Epithelial cell of prostate (primary cell): ENCODE results near the gene ESYT2.
A peak's percentile ranks its signal among the peaks of the same experiment; 100 is the strongest.

Experiments used
- DNase-seq: peaks from one replicate; pipeline ENCODE4 v3.0.0-alpha.2; 2011; ENCODE audit warnings: low read depth, low spot score
- H3K27ac ChIP-seq: fragments of 450-650 bp; 2 replicates; pipeline ENCODE4 v1.5.1; 2017; ENCODE audit warnings: mild to moderate bottlenecking

The ESYT2 gene

DNA sequence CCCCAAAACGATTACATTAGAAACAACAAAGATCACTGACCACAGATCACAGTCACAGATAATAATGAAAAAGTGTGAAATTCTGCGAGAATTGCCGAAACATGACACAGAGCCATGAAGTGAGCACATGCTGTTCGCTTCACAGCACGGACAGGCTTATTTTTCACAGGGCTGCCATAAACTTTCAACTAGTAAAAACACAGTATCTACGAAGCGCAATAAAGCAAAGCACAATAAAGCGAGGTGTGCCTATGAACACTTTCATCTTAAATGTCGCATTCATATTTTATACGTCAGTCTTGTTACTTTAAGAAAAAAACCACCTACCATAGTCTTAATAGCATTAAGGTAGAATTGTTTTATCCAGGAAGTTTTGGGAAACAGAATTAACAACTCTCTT is 51.5 kb downstream of the ESYT2 start:
- H3K27ac ChIP-seq: no peak overlapping the region
- DNase-seq: no peak

DNA sequence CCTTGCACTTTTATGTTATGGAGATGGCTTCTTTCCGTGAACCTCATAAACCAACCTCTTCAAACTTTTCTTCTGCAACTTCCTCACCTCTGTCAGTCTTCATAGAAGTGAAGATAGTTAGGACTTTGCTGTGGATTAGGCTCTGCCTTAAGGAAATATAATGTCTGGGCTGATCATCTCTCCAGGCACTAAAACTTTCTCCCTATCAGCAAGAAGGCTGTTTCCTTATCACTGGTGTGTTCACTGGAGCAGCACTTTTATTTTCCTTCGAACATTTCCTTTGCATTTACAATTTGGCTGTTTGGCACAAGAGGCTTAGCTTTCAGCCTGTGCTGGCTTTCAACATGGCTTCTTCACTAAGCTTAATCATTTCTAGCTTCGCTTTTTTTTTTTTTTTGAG is 52.8 kb downstream of the ESYT2 start:
- DNase-seq: no peak
- H3K27ac ChIP-seq: no peak overlapping the region

DNA sequence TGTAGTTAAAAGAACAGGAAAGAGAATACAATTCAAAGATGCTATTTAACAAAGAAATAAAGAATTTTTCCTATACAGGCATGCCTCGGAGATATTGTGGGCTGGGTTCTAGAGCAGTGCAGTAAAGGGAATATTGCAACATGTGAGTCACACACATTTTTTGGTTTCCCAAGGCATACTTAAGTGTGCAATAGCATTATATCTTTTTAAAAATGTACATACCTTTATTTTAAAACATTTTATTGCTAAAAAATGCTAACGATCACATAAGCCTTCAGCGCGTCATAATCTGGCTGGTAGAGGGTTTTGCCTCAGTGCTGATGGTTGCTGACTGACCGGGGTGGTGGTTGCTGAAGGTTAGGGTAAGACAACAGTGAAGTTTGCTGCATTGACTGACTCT is 54.4 kb downstream of the ESYT2 start:
- DNase-seq: no peak
- H3K27ac ChIP-seq: no peak overlapping the region

DNA sequence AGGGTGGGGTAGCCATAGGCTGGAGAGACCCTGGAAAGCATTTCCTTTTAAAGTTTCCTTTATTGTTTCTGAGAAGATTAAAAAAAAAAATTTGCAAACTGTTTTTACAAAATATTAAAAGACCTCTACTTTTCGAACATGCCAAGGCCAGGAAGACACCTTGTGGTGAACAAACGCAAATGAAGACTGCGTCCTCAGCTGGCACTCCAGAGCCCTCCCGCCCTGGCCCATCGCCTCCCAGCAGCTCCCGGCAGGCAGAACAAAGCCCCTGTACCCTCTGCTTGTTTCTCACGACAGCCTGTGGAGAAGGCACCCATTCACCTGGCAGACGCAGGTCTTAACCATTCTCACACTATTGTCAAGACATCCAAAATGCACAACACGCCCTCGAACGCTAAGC is 56.4 kb downstream of the ESYT2 start:
- DNase-seq: no peak
- H3K27ac ChIP-seq: no peak overlapping the region

DNA sequence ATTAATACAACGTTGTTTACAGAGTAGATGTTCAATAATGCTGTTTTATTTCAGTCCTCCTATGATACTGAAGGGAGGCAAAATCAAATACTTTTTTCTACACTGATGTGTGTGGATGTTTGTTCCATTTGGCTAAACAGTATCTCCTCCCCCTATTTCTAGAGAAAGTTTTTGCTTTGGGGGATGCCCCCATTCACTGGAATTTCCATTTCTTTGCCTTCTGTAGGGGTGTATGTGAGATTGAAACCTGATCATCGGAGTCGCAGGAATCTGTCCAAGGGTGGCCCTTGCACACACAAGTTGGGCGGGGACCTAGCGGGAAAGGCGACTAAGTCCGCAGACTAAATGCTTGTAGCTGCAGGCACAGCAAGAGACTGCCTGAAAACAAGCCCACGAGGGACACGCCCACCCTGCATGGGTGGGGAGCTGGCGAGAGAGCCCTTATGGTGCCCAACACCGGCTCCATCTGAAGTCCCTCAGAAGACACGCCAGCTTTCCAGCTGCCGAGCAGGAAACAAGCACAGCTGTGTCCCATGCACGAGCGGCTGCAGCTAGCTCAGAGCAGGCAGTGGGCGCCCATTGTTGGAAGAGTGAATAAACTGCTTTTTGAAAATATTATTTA is 58.0 kb downstream of the ESYT2 start:
- no peak for DNase-seq

DNA sequence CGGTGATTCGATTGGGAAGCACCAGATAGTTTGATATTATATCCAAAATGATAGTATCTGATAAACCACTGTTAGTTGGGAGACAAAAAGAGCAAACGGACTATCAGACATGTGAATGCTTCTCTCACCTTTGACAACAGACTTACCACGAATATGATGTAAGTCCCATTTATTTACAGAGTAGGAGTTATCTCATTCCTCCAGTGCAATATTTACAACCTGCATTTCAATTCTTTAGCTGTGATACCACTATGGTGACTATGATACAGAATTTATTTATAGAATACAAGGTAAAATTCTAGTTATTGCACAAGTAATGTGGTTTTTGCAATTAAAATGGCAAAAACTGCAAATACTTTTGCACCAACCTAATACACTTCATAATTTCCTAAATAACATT is 61.6 kb downstream of the ESYT2 start:
- no peak for DNase-seq
- no peak overlapping the region for H3K27ac ChIP-seq

More for the DNA sequence above, 58.0 kb downstream of the ESYT2 start:
- no peak overlapping the region for H3K27ac ChIP-seq

DNA sequence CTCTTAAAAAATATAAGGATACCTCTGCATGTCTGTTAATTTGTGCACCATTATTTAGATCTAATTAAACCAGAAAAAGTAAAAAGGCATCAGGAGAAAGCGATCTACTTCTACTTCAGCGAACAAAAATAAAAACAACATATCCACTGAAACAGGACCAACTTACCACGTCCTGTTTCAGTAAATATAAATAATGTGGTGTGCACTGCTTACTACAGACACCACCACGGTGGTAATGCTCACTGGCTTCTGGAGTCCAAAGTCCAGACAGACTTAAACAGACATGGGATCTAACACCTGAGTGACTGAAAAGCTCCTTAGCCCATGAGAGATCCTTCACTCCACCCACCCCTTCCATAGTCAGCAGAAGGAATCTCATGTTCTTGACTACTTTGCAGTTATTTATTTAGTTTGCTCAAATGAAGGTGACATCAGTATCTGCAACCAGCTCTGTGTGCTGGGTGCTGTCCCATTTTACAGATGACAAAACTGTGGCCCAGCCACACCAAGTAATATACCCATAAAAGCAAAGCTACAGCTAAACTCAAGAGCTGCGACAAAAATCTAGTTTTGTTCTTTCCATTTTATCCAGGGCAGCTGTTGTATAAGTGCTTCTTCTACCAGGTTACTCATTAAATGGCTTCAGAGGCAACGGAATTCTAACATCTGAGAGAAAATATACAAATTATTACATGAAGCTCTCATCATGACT is 62.6 kb downstream of the ESYT2 start:
- no peak overlapping the region for H3K27ac ChIP-seq
- no peak for DNase-seq

DNA sequence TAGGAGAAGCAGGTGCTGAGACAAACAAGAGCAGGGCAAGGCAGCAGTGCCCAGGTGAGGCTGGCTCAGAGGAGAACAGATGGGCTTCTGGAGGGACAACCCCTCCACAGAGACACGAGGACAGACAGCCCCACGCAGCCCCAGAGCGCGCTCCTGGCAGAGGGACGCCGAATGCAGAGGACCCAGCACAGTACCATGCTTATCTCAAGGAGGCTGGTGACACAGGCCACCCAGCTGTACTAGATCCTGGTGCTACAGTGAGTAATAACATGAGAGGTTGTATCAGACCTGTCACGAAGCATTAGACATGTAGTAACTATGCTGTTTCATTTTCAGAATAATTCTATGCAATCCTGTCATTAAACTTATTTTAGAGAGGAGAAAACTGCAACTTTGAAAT is 64.3 kb downstream of the ESYT2 start:
- DNase-seq: no peak
- H3K27ac ChIP-seq: no peak overlapping the region

DNA sequence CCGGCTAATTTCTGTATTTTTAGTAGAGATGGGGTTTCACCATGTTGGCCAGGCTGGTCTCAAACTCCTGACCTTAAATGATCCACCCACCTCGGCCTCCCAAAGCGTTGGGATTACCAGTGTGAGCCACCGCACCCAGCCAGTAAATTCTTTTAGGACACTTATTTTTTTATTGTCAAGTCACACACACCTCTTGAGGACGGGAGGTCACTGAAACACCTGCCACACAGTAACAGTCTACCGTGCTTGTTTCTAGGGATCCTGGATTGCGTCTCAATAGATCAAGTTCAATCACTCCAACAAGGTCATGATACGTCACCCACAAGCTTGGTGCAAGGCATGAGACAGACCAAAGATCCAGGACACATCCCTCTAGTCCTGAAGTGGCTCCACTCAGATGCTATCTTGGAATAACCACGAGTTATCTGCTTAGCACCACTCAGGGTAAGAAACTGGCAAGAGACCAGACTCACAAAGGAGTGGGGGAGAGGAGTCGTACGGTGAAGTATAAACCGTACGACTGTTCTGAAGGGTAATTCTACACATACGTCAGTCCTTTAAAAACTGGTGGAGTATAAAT is 65.8 kb downstream of the ESYT2 start:
- H3K27ac ChIP-seq: no peak overlapping the region
- DNase-seq: no peak

DNA sequence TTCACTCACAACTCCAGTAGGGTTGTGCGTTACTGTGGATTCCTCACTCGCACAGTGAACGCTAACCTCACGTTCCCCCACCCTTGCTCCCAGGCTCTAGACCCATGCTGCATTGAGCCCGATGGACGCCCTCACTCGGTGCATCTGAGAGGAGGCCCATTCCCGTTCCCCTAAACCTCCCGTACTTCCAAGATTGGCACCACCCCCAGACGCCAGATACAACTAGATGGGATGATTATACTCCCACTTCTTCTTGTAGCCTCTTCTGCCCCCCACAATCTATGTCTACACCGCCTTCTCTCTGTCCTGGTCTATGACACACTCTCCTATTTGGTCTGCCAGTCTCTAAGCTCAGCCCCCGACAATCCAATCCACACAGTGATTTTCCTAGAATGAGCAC is 67.4 kb downstream of the ESYT2 start:
- no peak for DNase-seq
- no peak overlapping the region for H3K27ac ChIP-seq

DNA sequence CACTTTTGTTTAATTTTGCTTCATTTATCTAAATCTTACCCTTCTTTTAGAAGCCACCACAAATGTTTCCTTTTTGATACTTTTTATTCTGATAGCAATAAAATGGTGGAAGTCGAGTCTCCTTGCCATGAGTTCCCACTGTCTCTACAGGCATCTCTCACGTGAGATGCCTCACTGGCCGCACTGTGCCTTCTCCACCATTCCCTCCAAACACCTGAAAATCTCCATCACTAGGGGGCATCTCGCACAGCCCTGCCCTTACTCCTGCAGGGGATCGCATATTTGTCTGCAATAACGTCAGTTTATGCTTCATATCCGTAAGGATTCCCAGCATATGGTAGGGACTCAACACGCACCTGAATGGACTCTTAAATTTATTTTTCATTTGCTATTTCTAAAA is 68.4 kb downstream of the ESYT2 start:
- no peak for DNase-seq
- H3K27ac ChIP-seq: no peak overlapping the region

DNA sequence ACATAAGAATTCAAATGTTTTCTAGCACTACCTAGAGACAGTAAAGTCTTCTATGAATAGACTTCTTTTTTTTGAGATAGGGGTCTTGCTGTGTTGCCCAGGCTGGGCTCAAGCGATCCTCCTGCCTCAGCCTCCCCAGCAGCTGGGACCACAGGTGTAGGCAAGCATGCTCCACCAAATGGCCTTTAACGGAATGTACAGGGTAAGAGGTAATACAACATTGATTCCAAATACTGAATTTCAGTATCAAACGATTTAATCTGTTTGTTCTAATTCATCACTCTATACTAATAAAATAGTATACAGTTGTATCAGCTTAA is 68.9 kb downstream of the ESYT2 start:
- H3K27ac ChIP-seq: no peak overlapping the region
- DNase-seq: no peak

DNA sequence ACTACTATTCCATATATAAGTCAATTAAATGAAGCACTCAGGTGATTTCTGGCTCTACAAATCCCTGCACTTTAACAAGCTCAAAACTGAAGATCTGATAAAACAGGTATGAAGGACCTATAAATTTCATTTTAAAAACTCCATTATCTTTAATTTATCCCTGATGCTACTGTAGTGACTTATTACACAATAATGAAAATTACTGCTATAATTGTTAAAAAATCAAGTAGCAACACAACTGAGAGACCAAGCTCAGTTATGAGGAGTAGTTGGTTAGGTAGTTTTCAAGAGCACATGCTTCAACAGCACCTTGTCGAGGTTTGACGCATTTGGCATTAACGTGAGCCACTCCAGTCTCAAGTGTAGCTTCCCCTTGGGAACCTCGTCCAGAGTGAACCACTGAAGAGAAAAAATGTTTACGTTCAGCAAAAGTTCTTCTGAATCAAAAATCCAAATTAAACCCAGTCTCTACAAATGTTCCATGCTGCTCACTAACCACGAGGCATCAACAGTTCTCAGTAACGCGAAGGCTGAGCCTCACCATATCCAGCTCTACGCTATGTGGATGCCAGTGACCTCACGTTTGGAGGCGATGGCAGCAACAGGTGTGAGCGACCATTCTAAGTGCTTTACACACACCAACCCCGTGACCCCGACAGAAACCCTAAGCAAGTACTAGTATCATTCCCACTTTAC is 69.4 kb downstream of the ESYT2 start:
- H3K27ac ChIP-seq: no peak overlapping the region
- DNase-seq: no peak

DNA sequence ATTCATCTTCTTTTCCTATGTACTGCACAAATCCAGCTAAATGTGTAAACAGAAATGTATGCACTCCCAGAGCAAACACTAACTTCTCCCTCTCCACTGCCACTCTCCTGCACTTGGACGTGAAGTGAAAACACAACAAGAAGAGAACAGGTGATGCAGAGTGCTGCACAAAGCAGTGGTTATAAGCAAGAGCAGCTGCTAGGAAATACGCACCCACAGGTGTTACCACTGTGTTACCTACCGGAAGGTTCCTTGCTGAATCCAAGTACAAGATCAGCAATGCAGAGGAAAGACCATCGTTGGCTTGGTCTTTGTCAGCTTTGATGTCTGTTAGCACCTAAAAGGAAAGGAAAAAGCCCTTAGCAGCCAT is 70.1 kb downstream of the ESYT2 start:
- no peak for DNase-seq
- H3K27ac ChIP-seq: no peak overlapping the region

DNA sequence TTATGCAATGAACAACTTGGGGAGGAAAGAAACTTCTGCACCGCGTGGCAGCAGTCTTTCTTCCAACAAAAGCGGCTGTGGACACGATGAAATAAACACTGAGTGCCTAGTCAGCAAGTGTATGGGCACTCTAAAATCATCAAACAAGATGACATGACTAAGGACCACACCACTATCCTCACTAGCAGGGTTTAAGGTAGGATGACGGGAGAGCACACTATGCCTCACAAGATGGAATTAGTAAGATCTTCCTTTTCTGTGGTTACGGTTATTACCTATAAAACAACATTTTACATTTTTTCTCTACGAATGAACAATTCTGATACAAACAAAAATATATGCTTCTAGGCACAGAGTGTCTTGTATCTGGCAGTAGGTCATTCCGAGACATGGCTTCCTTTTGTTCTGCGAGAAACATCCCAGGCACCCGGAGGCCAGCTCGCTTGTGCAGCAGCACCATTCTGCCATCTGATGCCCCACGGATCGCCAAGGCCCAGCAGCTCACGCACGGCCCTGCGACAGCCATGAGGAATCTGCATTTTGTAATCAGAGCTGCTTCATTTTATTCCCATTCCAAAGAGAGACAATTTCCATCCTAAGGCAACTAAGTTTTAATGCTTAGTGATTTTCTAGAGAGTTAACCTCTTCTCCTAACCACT is 70.6 kb downstream of the ESYT2 start:
- DNase-seq: no peak
- H3K27ac ChIP-seq: no peak overlapping the region

DNA sequence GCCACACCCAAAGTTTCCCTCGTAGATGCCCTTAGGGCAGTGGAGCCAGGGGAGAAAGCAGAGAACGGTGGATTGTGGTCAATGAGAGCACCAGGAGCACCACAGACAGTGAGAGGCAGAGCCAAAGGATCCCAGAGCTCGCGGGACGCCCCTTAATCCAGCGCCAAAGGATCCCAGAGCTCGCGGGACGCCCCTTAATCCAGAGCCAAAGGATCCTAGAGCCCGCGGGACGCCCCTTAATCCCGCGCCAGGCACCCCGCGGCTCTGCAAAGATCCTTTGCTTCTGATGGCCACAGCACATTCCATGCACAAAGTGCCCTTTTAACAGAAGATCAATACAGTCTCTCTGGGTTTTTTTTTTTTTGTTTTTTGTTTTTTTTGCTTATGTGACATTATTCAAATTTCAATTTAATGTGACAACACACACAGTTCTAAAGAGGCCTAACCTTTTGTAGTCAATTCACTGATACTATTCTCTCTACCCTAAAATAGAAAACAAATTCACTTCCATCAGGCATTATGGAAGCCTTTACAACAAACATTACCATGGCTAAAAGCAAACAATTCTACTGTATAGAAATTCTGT is 71.8 kb downstream of the ESYT2 start:
- H3K27ac ChIP-seq: no peak overlapping the region
- no peak for DNase-seq

DNA sequence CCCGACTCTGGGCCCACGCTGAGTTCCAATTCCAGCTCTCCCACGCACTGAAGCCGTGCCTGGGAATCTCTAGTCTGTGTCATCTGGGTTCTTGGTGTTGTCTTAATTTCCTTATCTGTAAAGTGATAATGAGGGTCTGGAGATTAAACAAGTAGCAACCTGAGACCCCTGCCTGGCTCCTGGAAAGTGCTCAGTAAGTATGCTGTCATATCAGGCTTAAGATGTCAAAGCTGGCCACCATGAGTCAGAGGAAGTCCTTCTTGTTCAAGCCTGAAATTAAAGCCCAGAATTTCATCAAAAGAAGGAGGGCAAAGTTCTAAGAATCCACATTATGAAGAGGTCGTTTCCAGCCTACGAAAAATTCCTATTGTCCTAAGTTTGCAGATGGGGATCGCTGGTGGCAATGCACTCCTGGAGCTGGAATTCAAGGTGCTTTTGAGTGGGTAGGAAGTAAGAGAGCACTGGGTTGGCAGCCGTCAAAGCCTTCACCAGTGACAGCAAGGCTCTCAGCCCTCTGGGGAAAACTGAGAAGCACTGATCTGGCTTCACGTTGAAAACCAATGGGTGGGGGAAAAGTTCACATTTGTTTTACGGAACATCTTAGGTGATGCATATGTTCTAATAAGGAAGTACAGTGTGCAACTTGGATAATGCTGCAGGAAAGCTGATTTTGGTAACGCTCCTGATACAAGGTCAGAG is 74.4 kb downstream of the ESYT2 start:
- peak overlapping the region; percentile 68 for H3K27ac ChIP-seq
- no peak for DNase-seq

DNA sequence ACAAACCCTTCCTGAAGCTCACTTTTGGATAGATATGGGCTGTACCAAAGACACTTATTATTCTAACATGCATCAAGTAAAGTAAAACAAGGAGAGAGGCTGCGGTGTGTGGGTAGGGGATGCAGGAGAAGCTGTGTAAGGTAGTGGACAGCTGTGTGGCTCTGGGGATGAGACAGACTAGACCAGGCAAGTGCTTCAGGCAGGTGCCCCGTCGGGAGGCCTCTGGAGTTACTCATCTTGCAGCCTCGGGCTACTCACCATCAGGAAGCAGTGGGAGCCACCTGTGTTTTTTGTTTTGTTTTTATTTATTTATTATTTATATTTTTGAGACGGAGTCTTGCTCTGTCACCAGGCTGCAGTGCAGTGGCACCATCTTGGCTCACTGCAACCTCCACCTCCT is 75.4 kb downstream of the ESYT2 start:
- no peak for DNase-seq
- H3K27ac ChIP-seq: peak overlapping the region; percentile 68

DNA sequence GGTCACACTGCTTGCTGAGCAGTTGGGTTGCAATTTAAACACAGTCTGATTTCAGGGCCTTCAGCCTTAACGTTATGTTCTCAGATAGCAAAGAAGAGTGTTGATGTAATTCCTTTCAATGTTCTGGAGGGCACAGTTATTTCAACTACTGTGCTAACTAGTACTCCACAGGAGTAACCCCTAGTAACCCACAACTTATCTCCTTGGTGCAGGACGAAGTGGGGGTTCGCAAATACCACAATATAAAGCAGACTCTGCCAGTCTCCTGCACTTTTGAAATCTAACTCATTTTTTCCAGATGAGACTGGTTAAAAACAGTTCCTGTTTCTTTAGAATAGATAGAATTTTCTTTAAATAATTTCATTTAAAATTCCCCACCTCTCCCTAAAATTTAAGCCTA is 77.6 kb downstream of the ESYT2 start:
- H3K27ac ChIP-seq: no peak overlapping the region
- no peak for DNase-seq

DNA sequence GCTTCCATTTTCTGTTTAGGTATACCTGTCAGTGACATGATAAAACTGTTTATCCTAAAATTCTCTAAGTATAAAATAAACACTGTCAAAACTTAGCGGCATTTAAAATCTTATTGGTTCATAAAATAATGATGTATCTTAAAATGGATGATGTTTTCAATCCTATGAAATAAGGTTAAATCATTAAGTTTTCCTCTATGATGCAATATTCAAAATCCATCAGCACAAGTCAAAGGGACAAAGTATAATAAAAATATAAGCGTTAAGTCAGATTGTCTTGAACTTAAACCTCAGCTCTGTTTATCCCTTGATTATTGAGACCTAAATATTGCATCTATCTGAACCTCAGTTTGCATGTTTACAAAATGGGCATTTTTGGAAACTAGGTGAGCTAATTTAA is 78.1 kb downstream of the ESYT2 start:
- no peak for DNase-seq
- H3K27ac ChIP-seq: no peak overlapping the region
